ENCODE measurements around the gene TSHZ3. TPM values are rescaled to one million over a fixed set of nuclear protein-coding genes. Genes with fewer than 3 reads are reported as not detected.

Gene TSHZ3
- total RNA-seq, 1 donor from 2014 or later, result 23.6 TPM

DNA sequence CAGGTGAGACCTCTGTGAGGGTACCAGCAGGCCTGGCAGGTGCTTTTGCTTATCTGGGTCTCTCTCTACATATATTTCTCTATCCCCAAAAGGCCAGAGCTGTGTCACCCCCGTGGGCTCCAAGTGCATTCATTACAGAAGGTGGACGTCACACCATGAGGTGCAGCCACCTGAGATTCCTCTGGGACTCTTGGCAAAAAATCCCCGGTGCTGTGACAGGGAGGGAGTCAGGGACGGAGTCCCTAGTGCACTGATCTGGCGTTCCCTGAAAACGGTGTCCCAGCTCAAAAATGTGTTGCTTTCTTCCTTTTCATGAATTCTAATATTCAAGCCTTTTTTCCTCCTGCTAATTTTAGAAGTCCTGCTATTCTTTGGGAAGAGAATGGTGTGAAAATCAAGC, 13.5 kb downstream of the TSHZ3 start:
- DNase-seq (ENCODE audit: low spot score), result no peak

GRCh38 chr19:31334849-31335624, 14.2 kb downstream of the TSHZ3 start:
- DNase-seq (ENCODE audit: low spot score), result no peak

- no peak for DNase-seq (ENCODE audit: low spot score)
These were observed 15.0 kb downstream of the TSHZ3 start for GRCh38 chr19:31334101-31334848.

- no peak for DNase-seq (ENCODE audit: low spot score)
These were observed 17.1 kb downstream of the TSHZ3 start for GRCh38 chr19:31332096-31332495.

GRCh38 chr19:31331536-31331935, 17.7 kb downstream of the TSHZ3 start:
- no peak for DNase-seq (ENCODE audit: low spot score)

DNA sequence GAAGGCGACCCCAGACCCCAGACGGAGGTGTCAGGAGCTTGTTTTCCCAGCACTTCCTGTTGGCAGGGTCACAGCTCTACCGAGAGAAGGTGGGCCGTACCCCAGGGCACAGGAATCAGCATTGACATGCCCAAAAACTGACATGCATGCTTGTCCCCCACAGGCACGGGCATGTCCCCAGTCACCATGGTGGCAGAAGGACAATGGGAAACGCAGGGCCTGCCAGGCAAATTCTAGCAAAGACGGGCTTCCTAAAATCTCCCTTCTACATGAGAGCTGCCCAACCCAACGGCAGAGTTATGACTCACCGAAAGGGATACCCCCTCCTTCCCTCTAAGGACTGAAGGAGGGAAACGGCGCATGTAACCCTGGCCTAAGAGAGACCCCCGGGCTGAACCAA, 18.5 kb downstream of the TSHZ3 start:
- DNase-seq (ENCODE audit: low spot score), result no peak

GRCh38 chr19:31330237-31330636, 19.0 kb downstream of the TSHZ3 start:
- DNase-seq (ENCODE audit: low spot score), result no peak

DNA sequence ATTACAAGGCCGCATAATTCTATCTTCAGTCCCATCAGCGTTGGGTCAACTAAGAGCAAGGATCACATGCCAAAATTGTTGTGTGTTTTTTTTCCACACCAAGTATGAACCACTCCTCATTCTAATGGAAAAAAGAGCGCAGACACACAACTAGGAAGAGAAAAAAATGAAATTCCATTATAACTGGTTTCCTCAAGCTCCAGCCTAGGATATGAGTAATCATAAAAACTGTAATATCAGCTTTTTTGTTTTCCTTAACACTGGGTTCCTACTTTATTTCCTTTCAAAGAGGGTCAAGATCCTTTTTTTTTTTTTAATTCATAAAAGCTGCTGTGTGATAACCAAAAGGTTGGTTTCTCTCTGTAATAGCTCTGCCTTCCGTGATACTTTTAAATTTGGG, 19.4 kb downstream of the TSHZ3 start:
- DNase-seq (ENCODE audit: low spot score), result no peak

GRCh38 chr19:31328238-31328637, 21.0 kb downstream of the TSHZ3 start:
- DNase-seq (ENCODE audit: low spot score), result no peak

DNA sequence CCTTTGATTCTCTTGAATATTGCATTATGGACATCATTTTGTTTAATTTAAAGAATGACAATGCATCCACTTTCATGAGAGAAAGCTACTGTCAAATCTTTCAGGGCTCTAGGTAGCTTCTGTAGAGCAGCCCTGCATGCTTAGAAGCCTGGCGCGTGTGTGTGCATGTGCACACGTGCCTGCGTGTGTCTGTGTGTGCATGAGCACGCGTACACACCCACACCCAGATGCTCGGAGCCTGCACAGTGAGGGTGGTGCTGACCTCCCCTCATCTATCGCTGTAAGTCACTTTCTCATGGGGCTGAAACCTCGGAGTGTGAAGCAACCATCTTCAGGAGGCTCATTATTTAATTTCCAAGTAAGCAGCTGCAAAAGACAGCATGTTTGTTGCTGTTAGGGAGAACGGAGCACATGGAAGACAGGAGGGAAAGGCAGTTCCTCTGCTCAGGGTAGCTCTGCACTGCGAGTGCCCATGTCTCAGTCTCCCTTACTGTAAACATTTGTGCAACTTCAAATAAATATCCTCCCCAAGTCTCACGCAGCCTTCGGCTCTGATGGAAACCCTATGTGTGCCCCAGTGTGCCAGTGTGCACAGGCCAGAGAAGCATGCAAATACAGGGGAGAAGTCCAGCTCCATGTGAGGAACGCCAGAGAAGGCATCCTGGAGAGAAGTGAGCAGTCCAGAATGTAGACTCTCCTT, 22.8 kb downstream of the TSHZ3 start:
- DNase-seq (ENCODE audit: low spot score), result no peak

GRCh38 chr19:31325342-31325741, 23.9 kb downstream of the TSHZ3 start:
- no peak for DNase-seq (ENCODE audit: low spot score)

DNA sequence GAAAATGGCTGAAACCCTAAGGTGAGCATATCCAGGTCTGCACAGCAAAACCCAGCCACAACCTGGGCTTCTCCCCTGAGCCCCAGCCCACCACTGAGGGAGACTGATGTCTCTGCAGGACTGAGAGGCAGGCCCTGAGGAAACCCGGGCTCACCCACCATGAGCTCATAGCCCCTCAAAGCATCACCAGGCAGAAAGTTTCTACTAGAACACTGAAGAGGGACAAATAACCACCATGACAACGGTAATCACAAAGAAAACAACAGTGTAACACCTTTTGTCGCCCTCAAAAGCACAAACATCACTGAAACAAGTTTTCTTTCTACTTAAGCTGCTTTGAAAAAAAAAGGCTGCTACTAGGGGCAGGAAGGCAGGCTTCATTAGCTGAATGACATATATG, 29.8 kb downstream of the TSHZ3 start:
- no peak for DNase-seq (ENCODE audit: low spot score)

GRCh38 chr19:31318790-31319425, 30.3 kb downstream of the TSHZ3 start:
- no peak for DNase-seq (ENCODE audit: low spot score)

- no peak for DNase-seq (ENCODE audit: low spot score)
These were observed 31.7 kb downstream of the TSHZ3 start for GRCh38 chr19:31317570-31317969.

- no peak for DNase-seq (ENCODE audit: low spot score)
These were observed 32.1 kb downstream of the TSHZ3 start for GRCh38 chr19:31317093-31317492.

GRCh38 chr19:31316201-31316951, 32.9 kb downstream of the TSHZ3 start:
- DNase-seq (ENCODE audit: low spot score), result no peak

GRCh38 chr19:31315652-31316051, 33.6 kb downstream of the TSHZ3 start:
- no peak for DNase-seq (ENCODE audit: low spot score)

DNA sequence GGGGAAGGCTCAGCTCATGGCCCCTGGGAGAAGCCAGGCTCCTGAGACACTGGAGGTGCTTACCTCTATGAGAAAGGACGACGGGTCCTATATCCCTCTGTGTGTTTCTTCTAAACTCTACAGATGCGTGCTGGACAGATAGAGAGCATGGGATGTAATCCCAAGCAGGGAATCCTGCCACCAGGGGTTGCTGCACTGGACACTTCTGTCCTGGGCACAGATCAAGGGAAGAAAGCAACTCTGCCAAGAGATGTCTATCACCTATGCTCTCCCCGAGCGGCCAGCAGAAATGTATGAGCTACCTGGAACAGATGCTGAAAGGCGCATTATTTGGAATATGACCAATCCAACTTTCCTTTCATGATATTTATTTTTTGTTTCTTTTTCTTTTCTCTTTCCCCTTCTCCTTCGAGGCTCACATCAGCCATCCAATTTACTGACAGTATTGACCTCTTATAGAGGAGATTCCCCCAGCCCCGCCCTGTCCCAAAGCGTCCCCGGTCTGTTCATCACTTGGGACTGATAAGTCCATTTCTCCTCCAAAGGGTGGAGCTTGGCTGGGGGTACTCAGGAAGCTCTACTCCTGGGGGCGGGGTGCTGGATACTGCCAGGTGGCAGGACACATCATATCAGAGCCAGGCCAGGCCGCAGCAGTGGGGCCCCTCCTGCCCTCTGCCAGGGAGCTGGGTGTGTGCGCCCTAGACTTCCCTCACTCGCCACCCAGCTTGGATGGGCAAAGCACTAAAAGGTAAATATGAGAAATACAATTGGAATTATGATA, 34.2 kb downstream of the TSHZ3 start:
- no peak for DNase-seq (ENCODE audit: low spot score)

GRCh38 chr19:31314156-31314555, 35.1 kb downstream of the TSHZ3 start:
- DNase-seq (ENCODE audit: low spot score), result no peak

DNA sequence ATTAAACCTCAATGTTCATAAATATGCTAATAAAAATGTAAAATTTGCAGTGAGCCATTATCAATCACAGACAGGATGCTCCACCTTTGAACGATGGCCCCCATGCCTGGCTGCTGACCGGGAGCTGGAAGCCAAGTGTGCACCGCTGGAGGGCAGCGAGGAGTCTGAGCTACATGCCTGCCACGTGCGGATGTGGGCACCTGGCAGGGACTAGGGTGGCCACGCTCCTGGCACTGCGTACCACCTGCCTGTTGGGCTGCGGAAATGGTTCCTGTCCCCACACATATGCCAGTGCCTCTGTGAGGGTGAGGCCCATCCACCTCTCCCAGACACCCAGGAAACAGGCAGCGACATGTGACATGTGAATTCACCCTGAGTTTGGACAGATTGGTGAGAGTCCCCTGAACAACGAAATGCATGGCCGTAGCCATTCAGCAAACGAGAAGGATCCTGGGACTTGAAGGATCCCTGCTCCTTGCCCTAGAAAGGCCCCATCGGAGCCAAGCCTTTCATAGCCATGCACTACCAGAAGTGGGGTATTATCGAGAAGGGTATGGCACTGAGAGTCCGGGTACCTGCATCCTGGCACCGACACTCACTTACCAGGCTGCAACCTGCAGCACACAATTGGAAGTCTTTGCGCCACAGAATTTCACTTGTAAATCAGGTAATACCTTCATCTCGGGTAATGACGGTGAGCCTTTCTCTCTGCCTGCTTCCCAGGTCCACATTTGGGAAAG, 35.8 kb downstream of the TSHZ3 start:
- DNase-seq (ENCODE audit: low spot score), result no peak
